Measurements from ENCODE around the gene MRPL45. TPM values are rescaled to one million over a fixed set of nuclear protein-coding genes. Genes with fewer than 3 reads are reported as not detected.

The MRPL45 gene
- total RNA-seq, 1 experiment from 2014 or later = 81.3 TPM

GRCh38 chr17:38369124-38369886 lies 72.3 kb downstream of the MRPL45 start:
- no peaks in the 10 kb centered on the region for H3K27me3 ChIP-seq (ENCODE audit: control insufficient read depth, insufficient read depth, low read length)
- DNase-seq = no peak
- H3K36me3 ChIP-seq (replicated peaks; ENCODE audit: control insufficient read depth, insufficient read depth, low read length) = peaks cover 10% of the 10 kb centered on the region
- no peak overlapping the region for H3K4me3 ChIP-seq (ENCODE audit: insufficient read depth, low read depth, low read length)

Other genes starting within 250 kb of the MRPL45 start
- 0.03 and 0.63 TPM in 2 replicates for gene TBC1D3C, start 228.5 kb upstream of the MRPL45 start, total RNA-seq (2014; rRNA removed; shearing (Covaris generic))
- not detected in 2 replicates for gene TBC1D3E, start 169.2 kb upstream of the MRPL45 start, total RNA-seq (2014; rRNA removed; shearing (Covaris generic))
- not detected in 2 replicates for gene TBC1D3, start 104.6 kb upstream of the MRPL45 start, total RNA-seq (2014; rRNA removed; shearing (Covaris generic))
- gene GPR179, start 46.8 kb downstream of the MRPL45 start, total RNA-seq (2014; rRNA removed; shearing (Covaris generic)) = 0.04 and 0.07 TPM in 2 replicates
- 18.3 and 25.7 TPM in 2 replicates for gene SOCS7, start 54.7 kb downstream of the MRPL45 start, total RNA-seq (2014; rRNA removed; shearing (Covaris generic))
- 15.4 and 17.2 TPM in 2 replicates for gene ARHGAP23, start 131.3 kb downstream of the MRPL45 start, total RNA-seq (2014; rRNA removed; shearing (Covaris generic))

Data from H7 (cell line).